Fibroblast of lung (primary cell): ENCODE measurements around the gene TMEM209. TPM values are rescaled to one million over a fixed set of nuclear protein-coding genes. Genes with fewer than 3 reads are reported as not detected.

Experiments used
- DNase-seq, 2 donors: peaks; one replicate each; pipeline versions ENCODE4 v3.0.0 to v3.0.0-alpha.2; 2010; ENCODE audit warnings: low read depth in 2 of 2
- H2AFZ ChIP-seq: 2 replicates; pipeline ENCODE4 v1.5.1; 2012; ENCODE audit warnings: low read length, control low read depth, inconsistent platforms
- H3K27ac ChIP-seq: 2 replicates; pipeline ENCODE4 v1.5.1; 2011; ENCODE audit warnings: low read length, control low read depth; ENCODE audit not compliant: insufficient read depth
- H3K27me3 ChIP-seq: 2 replicates; pipeline ENCODE4 v1.5.1; 2011; ENCODE audit warnings: mild to moderate bottlenecking, low read length; ENCODE audit not compliant: control insufficient read depth, insufficient read depth
- H3K36me3 ChIP-seq: 2 replicates; pipeline ENCODE4 v1.5.1; 2011; ENCODE audit warnings: low read length; ENCODE audit not compliant: control insufficient read depth, insufficient read depth
- H3K4me1 ChIP-seq: 2 replicates; pipeline ENCODE4 v1.5.1; 2011; ENCODE audit warnings: low read length; ENCODE audit not compliant: control insufficient read depth, insufficient read depth; ENCODE audit errors: extremely low read depth
- H3K4me2 ChIP-seq: 2 replicates; pipeline ENCODE4 v1.5.1; 2011; ENCODE audit warnings: low read length, control low read depth; ENCODE audit not compliant: insufficient read depth; ENCODE audit errors: extremely low read depth
- H3K4me3 ChIP-seq, 4 experiments: fragments of 200-600 bp in 1 of 4; sonication (generic) in 1 of 4; replicated peaks in 1 of 4; 2 replicates each; pipeline ENCODE4 v1.5.1; 2011 to 2016; ENCODE audit warnings: low read length in 4 of 4, low read depth in 3 of 4, mild to moderate bottlenecking in 3 of 4, control low read depth in 2 of 4, inconsistent platforms in 1 of 4, mixed read lengths in 1 of 4; ENCODE audit not compliant: insufficient read depth in 1 of 4; ENCODE audit errors: control extremely low read depth in 1 of 4
- H3K79me2 ChIP-seq: 2 replicates; pipeline ENCODE4 v1.5.1; 2012; ENCODE audit warnings: mild to moderate bottlenecking, low read length, inconsistent platforms; ENCODE audit not compliant: control insufficient read depth, insufficient read depth
- H3K9ac ChIP-seq: 2 replicates; pipeline ENCODE4 v1.5.1; 2011; ENCODE audit warnings: mild to moderate bottlenecking, low read length, control low read depth; ENCODE audit not compliant: insufficient read depth
- H3K9me3 ChIP-seq: 2 replicates; pipeline ENCODE4 v1.5.1; 2012; ENCODE audit warnings: low read depth, low read length; ENCODE audit not compliant: control insufficient read depth, insufficient read depth
- H4K20me1 ChIP-seq: 2 replicates; pipeline ENCODE4 v1.5.1; 2011; ENCODE audit warnings: low read length; ENCODE audit not compliant: control insufficient read depth, insufficient read depth; ENCODE audit errors: extremely low read depth
- CTCF ChIP-seq, 2 donors: IDR thresholded peaks in 1 of 2; conservative IDR thresholded peaks in 1 of 2; 1 replicate in 1 of 2; 2 replicates in 1 of 2; pipeline ENCODE4 v1.5.1; 2011 to 2012; ENCODE audit warnings: low read length in 2 of 2, control low read depth in 1 of 2, inconsistent platforms in 1 of 2, low read depth in 1 of 2, mild to moderate bottlenecking in 1 of 2
- EZH2 ChIP-seq: IDR thresholded peaks from 2 replicates; pipeline ENCODE4 v1.5.1; 2012; ENCODE audit warnings: low read length, control low read depth, mild to moderate bottlenecking; ENCODE audit errors: missing control alignments
- polyA plus RNA-seq, 2 donors: library from polyadenylated mRNA; depleted of rRNA in 1 of 2; stranded (reverse) in 1 of 2; unstranded in 1 of 2; fragments of >200 nt; gene quantifications; 2 replicates each; pipeline ENCODE4 v1.2.1, GENCODE V29; 2011 to 2012; ENCODE audit warnings: missing spikeins in 1 of 2
- total RNA-seq: library from RNA; depleted of rRNA; stranded (reverse); fragments of >200 nt; gene quantifications from 2 replicates; pipeline ENCODE4 v1.2.1, GENCODE V29; 2014

Gene TMEM209
- total and polyA plus RNA-seq, 2 donors (not counting 1 experiment from before 2014, with no cell fraction given), result 9.7 to 15.1 TPM

GRCh38 chr7:130219871-130220270 is 14.7 kb upstream of the TMEM209 start:
- Histone ChIP-seq H3K4me3 (no peak overlapping the region), H3K27me3 (no peaks in the 10 kb centered on the region), H3K36me3 (no peaks in the 10 kb centered on the region), H3K4me1 (no peaks in the 10 kb centered on the region), H3K4me2 (no peak overlapping the region), H2AFZ (no peak overlapping the region), H3K27ac (no peak overlapping the region), H3K9ac (no peak overlapping the region), H3K79me2 (no peaks in the 10 kb centered on the region), H3K9me3 (no peaks in the 10 kb centered on the region), H4K20me1 (no peaks in the 10 kb centered on the region)
- TF ChIP-seq CTCF (conservative IDR thresholded peaks at IDR 0.05 in 1 of 2, IDR thresholded peaks at IDR 0.05 in 1 of 2; ENCODE audit: low read depth in 1 of 2, low read length in 2 of 2), result no peak
- no peak for TF ChIP-seq EZH2
- no peak for DNase-seq

GRCh38 chr7:130218806-130219620 is 13.8 kb upstream of the TMEM209 start:
- Histone ChIP-seq H3K4me1 (no peaks in the 10 kb centered on the region), H3K79me2 (no peaks in the 10 kb centered on the region), H3K36me3 (no peaks in the 10 kb centered on the region), H3K9ac (no peak overlapping the region), H3K27ac (no peak overlapping the region), H4K20me1 (no peaks in the 10 kb centered on the region), H3K27me3 (no peaks in the 10 kb centered on the region), H2AFZ (no peak overlapping the region), H3K9me3 (no peaks in the 10 kb centered on the region), H3K4me2 (no peak overlapping the region), H3K4me3 (no peak overlapping the region)
- no peak for TF ChIP-seq EZH2
- TF ChIP-seq CTCF (conservative IDR thresholded peaks at IDR 0.05 in 1 of 2, IDR thresholded peaks at IDR 0.05 in 1 of 2; ENCODE audit: low read depth in 1 of 2, low read length in 2 of 2), result no peak
- no peak for DNase-seq

- Histone ChIP-seq H2AFZ (no peak overlapping the region), H3K27me3 (no peaks in the 10 kb centered on the region), H3K79me2 (no peaks in the 10 kb centered on the region), H3K4me2 (no peak overlapping the region), H3K4me3 (no peak overlapping the region), H4K20me1 (no peaks in the 10 kb centered on the region), H3K4me1 (no peaks in the 10 kb centered on the region), H3K9me3 (no peaks in the 10 kb centered on the region), H3K27ac (no peak overlapping the region), H3K36me3 (no peaks in the 10 kb centered on the region), H3K9ac (no peak overlapping the region)
- no peak for DNase-seq
- no peak for TF ChIP-seq CTCF (conservative IDR thresholded peaks at IDR 0.05 in 1 of 2, IDR thresholded peaks at IDR 0.05 in 1 of 2; ENCODE audit: low read depth in 1 of 2, low read length in 2 of 2)
These were observed 11.5 kb upstream of the TMEM209 start for GRCh38 chr7:130216750-130217149.
